Measurements from ENCODE around the gene ABCC5.

DNA sequence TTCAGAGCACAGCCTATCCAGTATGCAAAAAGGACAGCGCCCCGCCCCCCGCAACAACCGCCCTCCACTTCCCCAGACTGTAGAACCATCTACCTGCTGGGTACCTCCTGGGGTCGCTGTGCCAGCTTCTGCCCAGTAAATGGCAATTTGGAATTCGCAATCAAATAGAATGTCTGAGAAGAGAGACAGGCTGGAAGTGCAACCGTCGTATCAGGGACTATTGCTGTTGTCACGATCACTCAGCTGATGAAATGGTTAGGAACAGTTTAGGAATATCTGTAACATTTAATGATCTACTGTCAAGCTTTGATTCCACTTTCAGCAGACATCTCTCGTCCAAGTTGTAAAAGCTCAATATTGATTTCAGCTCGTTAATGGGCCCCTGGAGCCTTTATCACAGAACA lies 119.7 kb downstream of the ABCC5 start:
- TF ChIP-seq, protein P1, sequence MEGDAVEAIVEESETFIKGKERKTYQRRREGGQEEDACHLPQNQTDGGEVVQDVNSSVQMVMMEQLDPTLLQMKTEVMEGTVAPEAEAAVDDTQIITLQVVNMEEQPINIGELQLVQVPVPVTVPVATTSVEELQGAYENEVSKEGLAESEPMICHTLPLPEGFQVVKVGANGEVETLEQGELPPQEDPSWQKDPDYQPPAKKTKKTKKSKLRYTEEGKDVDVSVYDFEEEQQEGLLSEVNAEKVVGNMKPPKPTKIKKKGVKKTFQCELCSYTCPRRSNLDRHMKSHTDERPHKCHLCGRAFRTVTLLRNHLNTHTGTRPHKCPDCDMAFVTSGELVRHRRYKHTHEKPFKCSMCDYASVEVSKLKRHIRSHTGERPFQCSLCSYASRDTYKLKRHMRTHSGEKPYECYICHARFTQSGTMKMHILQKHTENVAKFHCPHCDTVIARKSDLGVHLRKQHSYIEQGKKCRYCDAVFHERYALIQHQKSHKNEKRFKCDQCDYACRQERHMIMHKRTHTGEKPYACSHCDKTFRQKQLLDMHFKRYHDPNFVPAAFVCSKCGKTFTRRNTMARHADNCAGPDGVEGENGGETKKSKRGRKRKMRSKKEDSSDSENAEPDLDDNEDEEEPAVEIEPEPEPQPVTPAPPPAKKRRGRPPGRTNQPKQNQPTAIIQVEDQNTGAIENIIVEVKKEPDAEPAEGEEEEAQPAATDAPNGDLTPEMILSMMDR (IDR thresholded peaks at IDR 0.05; ENCODE audit: low read depth, low read length) = no peak
- TF ChIP-seq, protein P2, sequence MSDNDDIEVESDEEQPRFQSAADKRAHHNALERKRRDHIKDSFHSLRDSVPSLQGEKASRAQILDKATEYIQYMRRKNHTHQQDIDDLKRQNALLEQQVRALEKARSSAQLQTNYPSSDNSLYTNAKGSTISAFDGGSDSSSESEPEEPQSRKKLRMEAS (IDR thresholded peaks at IDR 0.05; ENCODE audit: low read depth, low read length) = no peak
- TF ChIP-seq POLR2A (IDR thresholded peaks at IDR 0.05; ENCODE audit: extremely low read depth, insufficient read length) = no peak
- no peak for TF ChIP-seq MYC (IDR thresholded peaks at IDR 0.05; ENCODE audit: low read depth, low read length)

All from NB4 (cell line).